ENCODE measurements around the gene SEPTIN5.
A peak's percentile ranks its signal among the peaks of the same experiment; 100 is the strongest.

SEPTIN5 gene

GRCh38 chr22:19751497-19752245, 37.4 kb downstream of the SEPTIN5 start:
- no peak for DNase-seq

DNA sequence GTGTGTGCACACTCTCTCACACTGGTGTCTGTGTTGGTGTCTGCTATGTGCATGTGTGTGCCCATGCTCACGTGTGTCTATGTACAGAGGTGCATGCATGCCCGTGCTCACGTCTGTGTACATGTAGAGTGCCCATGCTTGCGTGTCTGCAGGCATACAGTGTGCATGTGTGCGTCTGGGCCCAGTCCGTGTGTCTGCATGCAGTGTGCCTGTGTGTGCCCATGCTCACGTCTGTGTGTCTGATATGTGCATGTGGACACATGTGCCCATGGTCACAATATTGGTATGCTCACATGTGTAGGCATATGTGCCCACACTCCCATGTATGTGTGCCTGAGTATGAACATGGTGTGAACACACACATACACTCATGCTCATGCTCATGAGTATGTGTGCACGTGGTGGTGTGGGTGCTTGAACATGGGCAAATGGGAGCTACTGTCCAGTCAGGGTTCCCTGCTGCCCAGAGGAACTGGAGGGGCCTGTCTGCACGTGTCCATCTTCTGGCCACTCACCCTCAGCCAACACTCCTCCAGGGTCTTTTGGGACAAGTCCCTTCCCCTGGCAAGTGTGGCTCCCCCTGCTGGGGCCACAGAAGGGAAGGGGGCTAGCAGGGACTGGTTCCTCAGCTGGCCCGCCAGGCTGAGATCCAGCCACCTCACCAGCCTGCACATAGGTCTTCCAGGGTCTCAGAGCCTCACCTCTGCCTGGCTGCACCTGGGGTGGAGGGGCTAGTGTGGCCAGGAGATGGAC, 39.0 kb downstream of the SEPTIN5 start:
- DNase-seq = no peak

DNA sequence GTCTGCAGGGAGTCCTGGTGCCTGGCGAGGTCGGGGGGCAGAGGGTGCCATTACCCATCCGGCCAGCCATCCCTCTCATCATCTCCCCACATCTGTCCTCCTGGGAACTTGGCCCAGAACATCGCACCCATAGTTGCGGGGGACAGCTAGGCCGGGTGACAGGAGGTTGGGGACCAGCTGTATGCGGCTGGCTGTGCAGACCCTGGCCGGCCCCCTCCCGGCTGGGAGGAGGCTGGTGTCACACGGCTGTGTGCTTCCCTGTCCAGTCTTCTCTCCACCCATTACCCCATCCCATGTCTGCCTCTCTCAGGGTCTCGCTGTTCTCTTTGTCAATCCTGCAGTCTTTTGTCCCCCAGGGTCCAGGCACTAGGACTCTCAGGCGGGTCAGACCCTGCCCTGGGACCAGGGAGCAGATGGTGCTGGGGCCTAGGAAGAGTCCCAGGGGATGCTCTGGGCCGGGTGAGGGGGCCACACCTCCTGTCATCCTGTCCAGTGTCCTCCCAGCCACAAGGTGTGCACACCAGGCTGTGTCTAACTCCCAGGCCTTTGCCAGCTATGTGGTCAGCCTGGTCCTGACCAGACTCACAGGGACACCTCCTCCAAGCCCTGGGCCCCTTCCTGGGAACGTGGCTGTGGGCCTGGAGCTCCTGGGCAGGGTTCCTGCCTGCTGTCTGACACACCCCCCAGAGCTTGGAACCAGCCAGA, 39.8 kb downstream of the SEPTIN5 start:
- DNase-seq = no peak

DNA sequence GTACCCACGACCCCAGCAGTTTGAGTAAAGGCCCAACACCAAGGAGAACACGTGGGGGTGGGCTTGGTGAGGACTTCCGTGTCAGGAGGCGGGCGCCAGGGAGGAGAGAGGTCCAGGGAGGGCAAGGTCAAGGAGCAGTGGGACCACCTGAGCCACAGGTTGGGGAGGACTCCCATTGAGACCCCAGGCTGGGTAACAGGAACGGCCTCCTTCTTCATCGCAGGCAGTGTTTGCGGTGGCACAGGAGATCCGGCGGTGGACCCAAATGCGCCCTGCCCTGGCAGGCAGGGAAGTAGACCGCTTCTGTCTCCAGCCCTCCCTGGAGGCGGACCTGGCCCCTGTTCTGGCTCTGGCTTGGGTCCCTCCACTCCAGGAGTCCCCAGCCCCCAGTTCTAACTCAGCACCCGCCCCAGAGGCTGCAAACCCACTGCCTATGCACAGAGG, 40.4 kb downstream of the SEPTIN5 start:
- no peak for DNase-seq

GRCh38 chr22:19755145-19755710, 40.9 kb downstream of the SEPTIN5 start:
- no peak for DNase-seq

- no peak for DNase-seq
These were observed 41.5 kb downstream of the SEPTIN5 start for GRCh38 chr22:19755722-19756287.

DNA sequence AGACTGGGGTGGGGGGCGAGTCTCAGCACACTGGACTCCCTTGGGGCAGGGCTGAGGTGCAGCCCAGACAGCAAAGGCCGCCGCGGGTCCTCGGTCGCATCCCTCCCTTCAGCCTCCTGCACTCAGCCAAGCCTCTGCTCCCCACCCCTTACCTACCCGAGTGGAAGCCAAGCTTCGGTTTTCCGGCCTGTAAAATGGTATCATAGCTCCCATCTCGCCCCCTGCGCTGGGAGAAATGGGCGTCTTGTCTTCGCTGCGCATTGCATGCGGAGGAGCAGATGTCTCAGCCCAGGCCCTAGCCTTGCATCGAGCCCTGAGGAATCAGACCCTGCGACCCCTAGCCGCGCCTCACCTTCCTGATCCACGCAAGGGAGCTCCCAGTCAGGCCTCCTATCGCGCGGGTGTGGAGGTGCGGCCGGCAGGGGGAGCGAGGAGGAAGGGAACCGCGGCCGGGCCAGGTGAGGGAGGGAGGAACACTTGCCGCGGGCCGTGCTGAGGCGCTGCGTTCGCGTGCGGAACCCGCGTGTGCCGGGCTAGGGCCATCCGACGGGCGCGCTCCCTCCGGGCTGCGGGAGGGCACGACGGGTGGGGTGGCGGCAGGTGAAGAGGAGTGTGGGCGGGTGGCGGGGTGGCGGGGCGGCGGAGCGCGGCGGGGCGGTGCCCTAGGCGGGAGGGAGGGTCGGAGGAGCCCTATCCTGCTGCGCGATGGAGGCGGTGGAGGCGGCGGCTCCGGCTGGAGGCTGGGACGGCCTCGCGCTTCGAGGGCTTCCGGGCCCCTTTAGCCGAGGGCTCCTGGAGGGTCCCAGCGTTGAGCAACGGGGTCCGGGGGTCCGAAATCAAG, 42.2 kb downstream of the SEPTIN5 start:
- no peak for DNase-seq

DNA sequence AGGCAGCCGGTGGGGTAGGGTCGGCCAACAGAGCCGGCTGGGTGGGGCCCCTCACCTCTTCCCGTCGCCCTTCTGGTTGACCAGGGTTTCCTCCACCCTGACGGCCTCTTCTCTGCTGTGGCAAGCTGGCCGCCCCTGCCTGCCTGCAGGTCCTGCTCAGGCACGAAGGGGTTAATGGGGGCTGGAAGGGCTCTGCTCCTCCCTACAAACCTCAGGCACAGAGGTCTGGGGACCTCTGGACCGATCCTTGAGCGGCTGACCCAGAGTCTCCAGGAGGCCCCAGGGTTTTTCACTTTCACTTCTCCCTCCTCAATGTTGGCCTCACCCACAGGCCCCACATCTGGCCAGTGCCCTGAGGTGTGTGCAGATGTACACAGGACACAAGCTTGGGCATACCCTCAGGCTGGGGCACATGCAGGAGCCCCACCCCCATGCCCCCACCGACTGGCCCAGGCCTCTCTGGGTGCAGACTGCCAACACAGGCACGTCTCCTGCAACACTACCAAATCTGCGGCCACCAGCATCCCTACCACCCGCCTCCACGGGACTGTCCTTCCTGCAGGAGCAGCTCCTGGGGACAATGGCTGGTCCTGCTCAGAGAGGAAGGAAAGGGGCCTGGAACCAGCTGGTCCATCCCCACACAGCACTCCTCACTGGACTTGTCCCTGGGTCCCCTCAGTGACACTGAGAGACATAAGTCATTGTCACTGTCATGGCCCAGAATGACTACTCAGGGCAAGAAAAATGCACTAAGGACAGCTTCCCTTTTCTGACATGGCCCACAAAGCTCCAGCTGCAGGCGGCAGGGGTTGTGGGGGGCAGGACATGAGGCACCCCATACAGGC, 43.1 kb downstream of the SEPTIN5 start:
- DNase-seq = no peak

- no peak for DNase-seq
These were observed 43.9 kb downstream of the SEPTIN5 start for GRCh38 chr22:19757985-19758895.

DNA sequence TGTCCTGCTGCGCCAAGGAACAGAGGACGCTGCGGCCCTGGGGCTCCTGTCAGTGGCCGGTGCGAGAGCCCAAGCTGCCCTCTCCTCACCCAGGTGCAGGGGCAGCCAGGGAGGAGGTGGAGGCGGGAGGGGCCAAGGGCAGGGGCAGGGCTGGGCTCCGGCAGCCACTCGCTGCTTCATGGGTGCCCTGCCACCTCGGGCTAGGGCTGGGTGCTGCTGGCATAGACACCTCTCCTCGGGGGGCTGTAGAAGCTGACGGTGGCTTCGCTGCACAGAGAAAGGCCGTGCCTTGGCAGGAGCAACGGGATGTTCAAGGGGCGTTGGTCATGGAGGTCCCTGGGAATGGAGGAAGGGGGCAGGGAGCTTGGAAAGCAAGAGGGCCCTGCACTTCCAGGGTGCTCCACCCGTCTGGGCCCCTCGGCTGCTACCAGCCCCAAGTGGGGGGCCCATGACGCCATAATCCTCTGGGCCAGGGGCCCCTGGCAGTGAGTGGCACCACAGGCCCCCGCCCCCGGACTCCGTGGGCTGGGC, 44.7 kb downstream of the SEPTIN5 start:
- no peak for DNase-seq

GRCh38 chr22:19759427-19760057, 45.2 kb downstream of the SEPTIN5 start:
- DNase-seq = no peak

DNA sequence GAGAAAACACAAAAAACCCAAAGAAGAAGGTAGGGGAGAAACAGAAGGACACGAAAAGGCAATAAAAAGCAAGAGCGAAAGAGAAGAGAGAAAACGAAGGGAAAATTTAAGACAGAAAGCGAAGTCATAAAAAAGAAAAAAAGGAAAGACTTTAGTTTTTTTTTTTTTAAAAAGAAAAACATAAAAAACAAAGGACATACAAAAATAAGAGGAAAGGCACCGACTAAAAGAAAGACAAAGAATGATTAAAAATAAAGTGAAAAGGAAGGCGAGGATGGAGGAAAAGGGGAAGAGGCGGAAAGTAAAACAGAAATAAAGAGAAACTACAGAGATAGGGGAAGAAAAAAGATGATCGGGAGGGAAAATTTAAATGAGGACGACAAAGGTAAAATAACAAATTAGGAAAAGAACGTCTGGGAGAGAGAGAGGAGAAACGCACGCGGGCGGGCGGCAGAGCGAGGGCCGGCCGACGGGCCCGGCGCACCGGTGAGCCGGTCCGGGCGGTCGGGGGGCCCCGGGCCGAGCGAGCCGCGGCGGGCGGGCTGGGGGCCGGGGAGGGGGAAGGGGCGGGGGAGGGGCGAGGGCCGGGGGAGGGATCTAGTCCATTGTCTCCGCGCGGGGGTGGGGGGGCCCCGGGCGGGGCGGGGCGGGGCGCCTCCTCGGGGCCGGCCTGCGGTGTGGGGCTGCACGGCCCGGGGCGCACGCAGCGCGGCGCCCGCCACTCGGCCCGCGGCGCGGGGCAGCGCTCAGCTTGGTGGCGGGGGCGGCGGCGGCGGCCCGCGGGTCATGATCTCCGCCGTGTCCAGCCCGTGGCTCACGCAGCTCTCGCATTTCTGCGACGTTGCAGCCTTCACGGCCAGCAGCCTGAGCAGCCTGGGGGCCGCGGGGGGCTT, 46.0 kb downstream of the SEPTIN5 start, which contains the start of gene TBX1:
TBX1 (plus strand) TSS at position 721 of the 893 bp plus-strand sequence; CDS start at position 787, 66 bp downstream.
- DNase-seq = no peak

- DNase-seq = no peak
These were observed 46.8 kb downstream of the SEPTIN5 start for GRCh38 chr22:19760951-19761724.

GRCh38 chr22:19761725-19762567, 47.6 kb downstream of the SEPTIN5 start:
- DNase-seq = peak in 1 of 2 experiments; percentile 27

- no peak for DNase-seq
These were observed 48.5 kb downstream of the SEPTIN5 start for GRCh38 chr22:19762568-19763457.

Measured in NCI-H446 (cell line).